Stimulated activated CD8-positive, alpha-beta memory T cell treated with anti-CD3 and anti-CD28 coated beads, Interleukin-4, amount 100 ng/mL, for 1 hour (primary cell): ENCODE measurements around the gene ASXL1.
A peak's percentile ranks its signal among the peaks of the same experiment; 100 is the strongest.
"Not testable (repeated sequence)": the region's sequence is repeated elsewhere in the genome, so short reads cannot be mapped to it uniquely, and the experiment has no call there.

Experiments
- DNase-seq, 2 donors: peaks; one replicate each; pipeline ENCODE4 v3.0.0-alpha.2; 2020; ENCODE audit warnings: low read depth in 2 of 2, low spot score in 1 of 2

Gene ASXL1

GRCh38 chr20:32357869-32358631 lies at the start of gene ASXL1:
ASXL1 (plus strand) TSS chr20:32358331; CDS start chr20:32358776, 445 bp downstream.
- peak; percentile 75 to 86 for DNase-seq

- no peak for DNase-seq
Observed at GRCh38 chr20:32312718-32313424, 45.3 kb upstream of the ASXL1 start.

- no peak for DNase-seq
Observed at GRCh38 chr20:32314768-32315167, 43.4 kb upstream of the ASXL1 start.

GRCh38 chr20:32315399-32315798 lies 42.7 kb upstream of the ASXL1 start:
- no peak for DNase-seq

- no peak for DNase-seq
Observed at GRCh38 chr20:32315891-32316290, 42.2 kb upstream of the ASXL1 start.

- no peak for DNase-seq
Observed at GRCh38 chr20:32316667-32317066, 41.5 kb upstream of the ASXL1 start.

- no peak for DNase-seq
Observed at GRCh38 chr20:32319100-32319499, 39.0 kb upstream of the ASXL1 start.

- DNase-seq, result no peak
Observed at GRCh38 chr20:32320305-32320704, 37.8 kb upstream of the ASXL1 start.

GRCh38 chr20:32321390-32321789 lies 36.7 kb upstream of the ASXL1 start:
- DNase-seq, result no peak

- not testable (repeated sequence) for DNase-seq
Observed at GRCh38 chr20:32322260-32322659, 35.9 kb upstream of the ASXL1 start.

GRCh38 chr20:32323761-32324160 lies 34.4 kb upstream of the ASXL1 start:
- not testable (repeated sequence) for DNase-seq

- DNase-seq, result no peak
Observed at GRCh38 chr20:32325706-32326503, 32.2 kb upstream of the ASXL1 start.

GRCh38 chr20:32326504-32326845 lies 31.7 kb upstream of the ASXL1 start:
- DNase-seq, result no peak

GRCh38 chr20:32327087-32327681 lies 30.9 kb upstream of the ASXL1 start:
- DNase-seq, result no peak

- no peak for DNase-seq
Observed at GRCh38 chr20:32329817-32330554, 28.1 kb upstream of the ASXL1 start.

GRCh38 chr20:32330555-32330897 lies 27.6 kb upstream of the ASXL1 start:
- no peak for DNase-seq

- DNase-seq, result no peak
Observed at GRCh38 chr20:32332614-32333013, 25.5 kb upstream of the ASXL1 start.

- no peak for DNase-seq
Observed at GRCh38 chr20:32333181-32333987, 24.7 kb upstream of the ASXL1 start.

GRCh38 chr20:32333988-32334885 lies 23.9 kb upstream of the ASXL1 start:
- no peak for DNase-seq
